ENCODE data around the gene BPNT1. TPM values are rescaled to one million over a fixed set of nuclear protein-coding genes. Genes with fewer than 3 reads are reported as not detected.
A peak's percentile ranks its signal among the peaks of the same experiment; 100 is the strongest.
"Not testable (repeated sequence)": the region's sequence is repeated elsewhere in the genome, so short reads cannot be mapped to it uniquely, and the experiment has no call there.

BPNT1 gene
- total RNA-seq, 1 experiment from 2014 or later = 43.1 TPM

- no peak for DNase-seq (ENCODE audit: low read depth)
Observed at GRCh38 chr1:220077887-220078286, 11.7 kb downstream of the BPNT1 start.

GRCh38 chr1:220076861-220077762 is 12.5 kb downstream of the BPNT1 start:
- no peak for DNase-seq (ENCODE audit: low read depth)

- no peak for DNase-seq (ENCODE audit: low read depth)
Observed at GRCh38 chr1:220067269-220068204, 22.1 kb downstream of the BPNT1 start.

GRCh38 chr1:220062629-220063028 is 27.0 kb downstream of the BPNT1 start:
- DNase-seq (ENCODE audit: low read depth) = no peak

GRCh38 chr1:220060876-220061275 is 28.7 kb downstream of the BPNT1 start:
- DNase-seq (ENCODE audit: low read depth) = no peak

GRCh38 chr1:220056374-220056773 is 33.2 kb downstream of the BPNT1 start:
- DNase-seq (ENCODE audit: low read depth) = no peak

- peak; percentile 98 for DNase-seq (ENCODE audit: low read depth)
Observed at GRCh38 chr1:220046052-220046930, 43.3 kb downstream of the BPNT1 start, which contains the start of gene EPRS1. TSS of gene EPRS1 (minus strand) at chr1:220046505. CDS start at chr1:220046388, 117 bp downstream.

- peak; percentile 5 for DNase-seq (ENCODE audit: low read depth)
Observed at GRCh38 chr1:220045356-220046051, 44.1 kb downstream of the BPNT1 start.

GRCh38 chr1:220044678-220045355 is 44.8 kb downstream of the BPNT1 start:
- DNase-seq (ENCODE audit: low read depth) = no peak

GRCh38 chr1:220043646-220044045 is 45.9 kb downstream of the BPNT1 start:
- DNase-seq (ENCODE audit: low read depth) = no peak

- DNase-seq (ENCODE audit: low read depth) = no peak
Observed at GRCh38 chr1:220040028-220040596, 49.5 kb downstream of the BPNT1 start.

- no peak for DNase-seq (ENCODE audit: low read depth)
Observed at GRCh38 chr1:220038640-220039039, 50.9 kb downstream of the BPNT1 start.

GRCh38 chr1:220037810-220038209 is 51.8 kb downstream of the BPNT1 start:
- DNase-seq (ENCODE audit: low read depth) = not testable (repeated sequence)

GRCh38 chr1:220032911-220033310 is 56.7 kb downstream of the BPNT1 start:
- no peak for DNase-seq (ENCODE audit: low read depth)

GRCh38 chr1:220031287-220031686 is 58.3 kb downstream of the BPNT1 start:
- DNase-seq (ENCODE audit: low read depth) = no peak

GRCh38 chr1:220028346-220028895 is 61.2 kb downstream of the BPNT1 start:
- DNase-seq (ENCODE audit: low read depth) = no peak

GRCh38 chr1:220019071-220019470 is 70.5 kb downstream of the BPNT1 start:
- no peak for DNase-seq (ENCODE audit: low read depth)

- no peak for DNase-seq (ENCODE audit: low read depth)
Observed at GRCh38 chr1:220013497-220013896, 76.1 kb downstream of the BPNT1 start.

- no peak for DNase-seq (ENCODE audit: low read depth)
Observed at GRCh38 chr1:220012259-220012658, 77.3 kb downstream of the BPNT1 start.

All from Daoy (cell line).